GM23338 (cell line): ENCODE data around the gene CFAP58.

ENCODE experiments used
- JUNB ChIP-seq: IDR thresholded peaks from one replicate; pipeline ENCODE4 v1.6.1; 2016; ENCODE audit warnings: antibody characterized with exemption; ENCODE audit not compliant: unreplicated experiment
- TF ChIP-seq, protein P1 (sequence below), 2 experiments: fragments of 200-600 bp in 1 of 2; sonication (generic) in 1 of 2; conservative IDR thresholded peaks; 2 replicates each; pipeline versions ENCODE4 v1.5.1 to v1.6.1; 2016 to 2017; ENCODE audit warnings: antibody characterized with exemption in 2 of 2, low read depth in 2 of 2, mild to moderate bottlenecking in 2 of 2, moderate library complexity in 1 of 2
- TF ChIP-seq, protein P2 (sequence below): IDR thresholded peaks from one replicate; pipeline ENCODE4 v1.6.1; 2018; ENCODE audit warnings: antibody characterized with exemption; ENCODE audit not compliant: unreplicated experiment

DNA sequence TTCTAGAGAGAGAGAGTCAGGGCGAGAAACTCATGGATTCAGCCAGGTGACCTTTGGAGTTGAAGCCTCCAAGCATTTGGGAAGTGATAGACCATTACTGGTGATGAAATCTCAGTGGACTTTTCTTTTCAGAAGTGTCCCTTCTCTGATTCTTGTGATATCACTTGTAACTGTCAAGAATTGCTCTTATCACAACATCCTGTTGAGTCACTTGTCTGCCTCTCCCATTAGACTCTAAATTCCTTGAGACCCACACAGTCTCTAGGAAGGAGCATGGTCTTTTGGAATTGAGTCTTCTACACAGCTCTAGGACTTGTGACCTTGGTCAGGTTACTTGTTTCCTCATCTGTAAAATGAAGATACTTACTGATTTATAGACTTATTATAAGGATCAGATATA, 81.0 kb downstream of the CFAP58 start:
- TF ChIP-seq, protein P1, sequence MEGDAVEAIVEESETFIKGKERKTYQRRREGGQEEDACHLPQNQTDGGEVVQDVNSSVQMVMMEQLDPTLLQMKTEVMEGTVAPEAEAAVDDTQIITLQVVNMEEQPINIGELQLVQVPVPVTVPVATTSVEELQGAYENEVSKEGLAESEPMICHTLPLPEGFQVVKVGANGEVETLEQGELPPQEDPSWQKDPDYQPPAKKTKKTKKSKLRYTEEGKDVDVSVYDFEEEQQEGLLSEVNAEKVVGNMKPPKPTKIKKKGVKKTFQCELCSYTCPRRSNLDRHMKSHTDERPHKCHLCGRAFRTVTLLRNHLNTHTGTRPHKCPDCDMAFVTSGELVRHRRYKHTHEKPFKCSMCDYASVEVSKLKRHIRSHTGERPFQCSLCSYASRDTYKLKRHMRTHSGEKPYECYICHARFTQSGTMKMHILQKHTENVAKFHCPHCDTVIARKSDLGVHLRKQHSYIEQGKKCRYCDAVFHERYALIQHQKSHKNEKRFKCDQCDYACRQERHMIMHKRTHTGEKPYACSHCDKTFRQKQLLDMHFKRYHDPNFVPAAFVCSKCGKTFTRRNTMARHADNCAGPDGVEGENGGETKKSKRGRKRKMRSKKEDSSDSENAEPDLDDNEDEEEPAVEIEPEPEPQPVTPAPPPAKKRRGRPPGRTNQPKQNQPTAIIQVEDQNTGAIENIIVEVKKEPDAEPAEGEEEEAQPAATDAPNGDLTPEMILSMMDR (conservative IDR thresholded peaks at IDR 0.05; ENCODE audit: low read depth in 2 of 2), result no peak
- no peak for TF ChIP-seq JUNB
- TF ChIP-seq, protein P2, sequence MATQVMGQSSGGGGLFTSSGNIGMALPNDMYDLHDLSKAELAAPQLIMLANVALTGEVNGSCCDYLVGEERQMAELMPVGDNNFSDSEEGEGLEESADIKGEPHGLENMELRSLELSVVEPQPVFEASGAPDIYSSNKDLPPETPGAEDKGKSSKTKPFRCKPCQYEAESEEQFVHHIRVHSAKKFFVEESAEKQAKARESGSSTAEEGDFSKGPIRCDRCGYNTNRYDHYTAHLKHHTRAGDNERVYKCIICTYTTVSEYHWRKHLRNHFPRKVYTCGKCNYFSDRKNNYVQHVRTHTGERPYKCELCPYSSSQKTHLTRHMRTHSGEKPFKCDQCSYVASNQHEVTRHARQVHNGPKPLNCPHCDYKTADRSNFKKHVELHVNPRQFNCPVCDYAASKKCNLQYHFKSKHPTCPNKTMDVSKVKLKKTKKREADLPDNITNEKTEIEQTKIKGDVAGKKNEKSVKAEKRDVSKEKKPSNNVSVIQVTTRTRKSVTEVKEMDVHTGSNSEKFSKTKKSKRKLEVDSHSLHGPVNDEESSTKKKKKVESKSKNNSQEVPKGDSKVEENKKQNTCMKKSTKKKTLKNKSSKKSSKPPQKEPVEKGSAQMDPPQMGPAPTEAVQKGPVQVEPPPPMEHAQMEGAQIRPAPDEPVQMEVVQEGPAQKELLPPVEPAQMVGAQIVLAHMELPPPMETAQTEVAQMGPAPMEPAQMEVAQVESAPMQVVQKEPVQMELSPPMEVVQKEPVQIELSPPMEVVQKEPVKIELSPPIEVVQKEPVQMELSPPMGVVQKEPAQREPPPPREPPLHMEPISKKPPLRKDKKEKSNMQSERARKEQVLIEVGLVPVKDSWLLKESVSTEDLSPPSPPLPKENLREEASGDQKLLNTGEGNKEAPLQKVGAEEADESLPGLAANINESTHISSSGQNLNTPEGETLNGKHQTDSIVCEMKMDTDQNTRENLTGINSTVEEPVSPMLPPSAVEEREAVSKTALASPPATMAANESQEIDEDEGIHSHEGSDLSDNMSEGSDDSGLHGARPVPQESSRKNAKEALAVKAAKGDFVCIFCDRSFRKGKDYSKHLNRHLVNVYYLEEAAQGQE, result no peak
